GM23338 (cell line): ENCODE results near the gene CD44. TPM values are rescaled to one million over a fixed set of nuclear protein-coding genes. Genes with fewer than 3 reads are reported as not detected.

Source experiments
- ATAC-seq: fragments of 200-7000 bp; cut with Tn5 transposase; 3 replicates; pipeline ENCODE4 v1.9.1; 2020
- DNase-seq: peaks from one replicate; pipeline ENCODE4 v3.0.0-alpha.2; 2015; ENCODE audit warnings: low spot score
- H2AFZ ChIP-seq: fragments of 200-600 bp; sonication (generic); 2 replicates; pipeline ENCODE4 v1.8.0; 2016; ENCODE audit warnings: antibody characterized with exemption, mild to moderate bottlenecking, moderate library complexity
- H3F3A ChIP-seq: fragments of 200-600 bp; sonication (generic); replicated peaks from 2 replicates; pipeline ENCODE4 v1.8.0; 2017; ENCODE audit warnings: antibody characterized with exemption, mixed run types, low read depth
- H3K27ac ChIP-seq: fragments of 200-600 bp; sonication (generic); 2 replicates; pipeline ENCODE4 v1.6.1; 2016; ENCODE audit warnings: low read depth
- H3K27me3 ChIP-seq: fragments of 200-600 bp; sonication (generic); 2 replicates; pipeline ENCODE4 v1.8.0; 2016; ENCODE audit warnings: mild to moderate bottlenecking, mixed run types, moderate library complexity; ENCODE audit not compliant: insufficient read depth
- H3K36me3 ChIP-seq: fragments of 200-600 bp; sonication (generic); 2 replicates; pipeline ENCODE4 v1.8.0; 2016; ENCODE audit warnings: mild to moderate bottlenecking; ENCODE audit not compliant: insufficient read depth
- H3K4me1 ChIP-seq: fragments of 200-600 bp; sonication (generic); 2 replicates; pipeline ENCODE4 v1.8.0; 2016; ENCODE audit warnings: mild to moderate bottlenecking, moderate library complexity; ENCODE audit not compliant: insufficient read depth
- H3K4me2 ChIP-seq: fragments of 200-600 bp; sonication (generic); 2 replicates; pipeline ENCODE4 v1.7.1; 2017; ENCODE audit warnings: mixed run types
- H3K4me3 ChIP-seq: fragments of 200-600 bp; sonication (generic); 2 replicates; pipeline ENCODE4 v1.6.1; 2016; ENCODE audit warnings: mixed run types
- H3K79me2 ChIP-seq: fragments of 200-600 bp; sonication (generic); replicated peaks from 2 replicates; pipeline ENCODE4 v1.8.0; 2017; ENCODE audit warnings: mild to moderate bottlenecking; ENCODE audit not compliant: insufficient read depth
- H3K9me2 ChIP-seq: fragments of 200-600 bp; sonication (generic); 2 replicates; pipeline ENCODE4 v1.8.0; 2017; ENCODE audit not compliant: insufficient read depth
- H4K20me1 ChIP-seq: fragments of 200-600 bp; sonication (generic); replicated peaks from 2 replicates; pipeline ENCODE4 v1.8.0; 2017; ENCODE audit warnings: mild to moderate bottlenecking; ENCODE audit not compliant: insufficient read depth
- H3K27ac Mint-ChIP-seq: 2 replicates; pipeline ENCODE4 v1.8.0; 2020; ENCODE audit warnings: inconsistent platforms, mild to moderate bottlenecking, moderate library complexity, mixed read lengths
- H3K27me3 Mint-ChIP-seq: 3 replicates; pipeline ENCODE4 v1.8.0; 2022; ENCODE audit warnings: low read depth, mild to moderate bottlenecking, moderate library complexity, mixed read lengths, inconsistent platforms; ENCODE audit not compliant: insufficient read depth, poor library complexity
- H3K36me3 Mint-ChIP-seq: 3 replicates; pipeline ENCODE4 v1.8.0; 2021; ENCODE audit warnings: low read depth, mild to moderate bottlenecking, inconsistent platforms, moderate library complexity, mixed read lengths
- H3K4me1 Mint-ChIP-seq: 3 replicates; pipeline ENCODE4 v1.8.0; 2020; ENCODE audit warnings: mild to moderate bottlenecking, inconsistent platforms, mixed read lengths
- H3K4me3 Mint-ChIP-seq: 3 replicates; pipeline ENCODE4 v1.8.0; 2021; ENCODE audit warnings: moderate library complexity, mild to moderate bottlenecking, inconsistent platforms, mixed read lengths
- H3K9me3 Mint-ChIP-seq: 3 replicates; pipeline ENCODE4 v1.8.0; 2020; ENCODE audit warnings: moderate library complexity, mild to moderate bottlenecking, inconsistent platforms, mixed read lengths
- CREB1 ChIP-seq: fragments of 250-450 bp; sonication (Bioruptor Pico); IDR thresholded peaks from 2 replicates; pipeline ENCODE4 v1.5.0; 2020; ENCODE audit warnings: low read depth, mild to moderate bottlenecking, moderate library complexity
- CTCF ChIP-seq, 2 experiments: fragments of 200-600 bp in 1 of 2; sonication (generic) in 1 of 2; conservative IDR thresholded peaks; 2 replicates each; pipeline versions ENCODE4 v1.5.1 to v1.6.1; 2016 to 2017; ENCODE audit warnings: antibody characterized with exemption in 2 of 2, low read depth in 2 of 2, mild to moderate bottlenecking in 2 of 2, moderate library complexity in 1 of 2
- ETS1 ChIP-seq: IDR thresholded peaks from 2 replicates; pipeline ENCODE4 v1.6.1; 2016; ENCODE audit warnings: antibody characterized with exemption
- EZH2 ChIP-seq: fragments of 200-600 bp; sonication (generic); IDR thresholded peaks from one replicate; pipeline ENCODE4 v1.8.0; 2017; ENCODE audit warnings: antibody characterized with exemption, mild to moderate bottlenecking, low read depth; ENCODE audit not compliant: unreplicated experiment
- EZH2phosphoT487 ChIP-seq: fragments of 200-600 bp; sonication (generic); IDR thresholded peaks from one replicate; pipeline ENCODE4 v1.8.1; 2018; ENCODE audit warnings: antibody characterized with exemption; ENCODE audit not compliant: unreplicated experiment
- JUNB ChIP-seq: IDR thresholded peaks from one replicate; pipeline ENCODE4 v1.6.1; 2016; ENCODE audit warnings: antibody characterized with exemption; ENCODE audit not compliant: unreplicated experiment
- NANOG ChIP-seq: IDR thresholded peaks from 2 replicates; pipeline ENCODE4 v1.6.1; 2016; ENCODE audit warnings: antibody characterized with exemption, borderline replicate concordance
- POLR2AphosphoS5 ChIP-seq: IDR thresholded peaks from 2 replicates; pipeline ENCODE4 v1.6.1; 2016; ENCODE audit warnings: antibody characterized with exemption, low read depth
- REST ChIP-seq: IDR thresholded peaks from one replicate; pipeline ENCODE4 v1.6.1; 2018; ENCODE audit warnings: antibody characterized with exemption; ENCODE audit not compliant: unreplicated experiment
- STAT1 ChIP-seq: IDR thresholded peaks from one replicate; pipeline ENCODE4 v1.6.1; 2016; ENCODE audit warnings: antibody characterized with exemption; ENCODE audit not compliant: unreplicated experiment
- ZNF114 ChIP-seq: fragments of 250-450 bp; sonication (Bioruptor Pico); IDR thresholded peaks from 2 replicates; pipeline ENCODE4 v1.5.0; 2020; ENCODE audit warnings: mild to moderate bottlenecking, moderate library complexity
- ZNF331 ChIP-seq: fragments of 250-450 bp; sonication (Bioruptor Pico); IDR thresholded peaks from 2 replicates; pipeline ENCODE4 v1.5.0; 2020; ENCODE audit warnings: low read depth, mild to moderate bottlenecking, moderate library complexity
- polyA plus RNA-seq: library from polyadenylated mRNA; unstranded; fragments of >200 nt; fragmentation: Nextera tagmentation; extraction: Ambion mirVana; gene quantifications from 2 replicates; pipeline ENCODE4 v1.2.1, GENCODE V29; 2016
- total RNA-seq: library from RNA; depleted of rRNA; stranded (reverse); fragments of >200 nt; shearing (Covaris generic); gene quantifications from 2 replicates; pipeline ENCODE4 v1.2.3, GENCODE V29; 2014

CD44 gene
- total and polyA plus RNA-seq, 2 experiments from 2014 or later: 4.0 to 10.1 TPM

- TF ChIP-seq CTCF (conservative IDR thresholded peaks at IDR 0.05; ENCODE audit: low read depth in 2 of 2) (no peak), EZH2phosphoT487 (no peak)
Observed at GRCh38 chr11:35228328-35228725, 89.4 kb downstream of the CD44 start (continued).

GRCh38 chr11:35230388-35230787, 91.4 kb downstream of the CD44 start:
- Mint-ChIP-seq H3K36me3 (no peaks in the 10 kb centered on the region), H3K4me3 (no peak overlapping the region), H3K9me3 (no peaks in the 10 kb centered on the region), H3K27ac (no peak overlapping the region), H3K27me3 (peaks cover 1% of the 10 kb centered on the region), H3K4me1 (no peaks in the 10 kb centered on the region)
- Histone ChIP-seq H3K79me2 (no peaks in the 10 kb centered on the region), H3K4me3 (no peak overlapping the region), H3K4me1 (no peaks in the 10 kb centered on the region), H3K4me2 (no peak overlapping the region), H4K20me1 (no peaks in the 10 kb centered on the region), H2AFZ (no peak overlapping the region), H3K27me3 (no peaks in the 10 kb centered on the region), H3K36me3 (no peaks in the 10 kb centered on the region), H3K27ac (no peak overlapping the region), H3K9me2 (no peaks in the 10 kb centered on the region; the same call in 1 of the 2 replicates), H3F3A (no peaks in the 10 kb centered on the region)
- ATAC-seq (no peak), DNase-seq (no peak)
- no peak for TF ChIP-seq CREB1
- TF ChIP-seq CTCF (conservative IDR thresholded peaks at IDR 0.05; ENCODE audit: low read depth in 2 of 2): no peak
- TF ChIP-seq EZH2: no peak
- TF ChIP-seq ZNF331 (CRISPR knock-in tag): no peak
- TF ChIP-seq POLR2AphosphoS5: no peak
- no peak for TF ChIP-seq REST
- TF ChIP-seq STAT1: no peak
- TF ChIP-seq ZNF114: no peak
- TF ChIP-seq ETS1: no peak
- no peak for TF ChIP-seq NANOG
- TF ChIP-seq JUNB: no peak
